CD14-positive monocyte (primary cell): ENCODE data around the gene EXD3. TPM values are rescaled to one million over a fixed set of nuclear protein-coding genes. Genes with fewer than 3 reads are reported as not detected.
"Not testable (repeated sequence)": the region's sequence is repeated elsewhere in the genome, so short reads cannot be mapped to it uniquely, and the experiment has no call there.

Source experiments
- DNase-seq, 3 donors: peaks; one replicate each; pipeline ENCODE4 v3.0.0-alpha.2; 2011 to 2022
- H2AFZ ChIP-seq: 2 replicates; pipeline ENCODE4 v1.6.0; 2012; ENCODE audit warnings: mild to moderate bottlenecking, low read depth, low read length, inconsistent platforms; ENCODE audit not compliant: insufficient read depth, poor library complexity, severe bottlenecking
- H3K27ac ChIP-seq, 2 donors: 1 replicate in 1 of 2; 2 replicates in 1 of 2; pipeline ENCODE4 v1.5.1; 2012 to 2013; ENCODE audit warnings: low read length in 2 of 2, control low read depth in 1 of 2, inconsistent platforms in 1 of 2, low read depth in 1 of 2, mild to moderate bottlenecking in 1 of 2
- H3K27me3 ChIP-seq, 2 donors: one replicate each; pipeline versions ENCODE4 v1.6.0 to v1.6.1; 2011 to 2013; ENCODE audit warnings: low read length in 2 of 2; ENCODE audit not compliant: control insufficient read depth in 2 of 2, insufficient read depth in 2 of 2
- H3K36me3 ChIP-seq, 2 donors: replicated peaks in 1 of 2; 1 replicate in 1 of 2; 2 replicates in 1 of 2; pipeline versions ENCODE4 v1.5.1 to v1.6.1; 2012 to 2013; ENCODE audit warnings: low read length in 2 of 2, control low read depth in 1 of 2, inconsistent platforms in 1 of 2, mild to moderate bottlenecking in 1 of 2; ENCODE audit not compliant: insufficient read depth in 2 of 2, control insufficient read depth in 1 of 2
- H3K4me1 ChIP-seq, 2 donors: 1 replicate in 1 of 2; 2 replicates in 1 of 2; pipeline versions ENCODE4 v1.5.1 to v1.6.1; 2012 to 2013; ENCODE audit warnings: low read length in 2 of 2, control low read depth in 1 of 2, inconsistent platforms in 1 of 2, mild to moderate bottlenecking in 1 of 2, moderate library complexity in 1 of 2; ENCODE audit not compliant: insufficient read depth in 2 of 2, control insufficient read depth in 1 of 2
- H3K4me2 ChIP-seq: replicated peaks from 2 replicates; pipeline ENCODE3; 2012; ENCODE audit warnings: low read length, moderate library complexity, mild to moderate bottlenecking; ENCODE audit not compliant: poor library complexity, severe bottlenecking; ENCODE audit errors: extremely low read depth
- H3K4me3 ChIP-seq, 3 experiments: fragments of 200-600 bp in 1 of 3; sonication (generic) in 1 of 3; replicated peaks in 1 of 3; 1 replicate in 2 of 3; 2 replicates in 1 of 3; pipeline ENCODE4 v1.5.1; 2011 to 2013; ENCODE audit warnings: low read length in 3 of 3, mild to moderate bottlenecking in 3 of 3, control low read depth in 2 of 3, low read depth in 2 of 3, inconsistent platforms in 1 of 3, moderate library complexity in 1 of 3
- H3K79me2 ChIP-seq: 2 replicates; pipeline ENCODE4 v1.6.0; 2012; ENCODE audit warnings: mild to moderate bottlenecking, control low read depth, inconsistent platforms, low read length, moderate library complexity; ENCODE audit not compliant: insufficient read depth
- H3K9ac ChIP-seq: 2 replicates; pipeline ENCODE4 v1.6.0; 2017; ENCODE audit warnings: low read length, mild to moderate bottlenecking; ENCODE audit not compliant: insufficient read depth, poor library complexity, severe bottlenecking
- H3K9me3 ChIP-seq, 2 donors: replicated peaks in 1 of 2; 1 replicate in 1 of 2; 2 replicates in 1 of 2; pipeline versions ENCODE4 v1.5.1 to v1.6.1; 2012 to 2013; ENCODE audit warnings: low read length in 2 of 2, control low read depth in 1 of 2; ENCODE audit not compliant: control insufficient read depth in 1 of 2, insufficient read depth in 1 of 2
- H4K20me1 ChIP-seq: 2 replicates; pipeline ENCODE4 v1.6.0; 2012; ENCODE audit warnings: mild to moderate bottlenecking, low read length, control low read depth, moderate library complexity; ENCODE audit not compliant: insufficient read depth
- H3K27ac Mint-ChIP-seq, 7 donors: one replicate each; pipeline ENCODE4 v1.8.0; 2020; ENCODE audit warnings: mild to moderate bottlenecking in 7 of 7, mixed read lengths in 7 of 7, moderate library complexity in 6 of 7, inconsistent platforms in 2 of 7
- H3K27me3 Mint-ChIP-seq, 3 donors: one replicate each; pipeline ENCODE4 v1.8.0; 2021 to 2022; ENCODE audit warnings: low read depth in 3 of 3, mild to moderate bottlenecking in 3 of 3, mixed read lengths in 3 of 3, moderate library complexity in 3 of 3, inconsistent platforms in 1 of 3
- H3K36me3 Mint-ChIP-seq, 2 donors: one replicate each; pipeline ENCODE4 v1.8.0; 2020; ENCODE audit warnings: mixed read lengths in 2 of 2, inconsistent platforms in 1 of 2, mild to moderate bottlenecking in 1 of 2
- H3K4me1 Mint-ChIP-seq: one replicate; pipeline ENCODE4 v1.8.0; 2020; ENCODE audit warnings: mild to moderate bottlenecking, mixed read lengths
- H3K4me3 Mint-ChIP-seq, 2 donors: one replicate each; pipeline ENCODE4 v1.8.0; 2020; ENCODE audit warnings: mild to moderate bottlenecking in 2 of 2, mixed read lengths in 2 of 2, moderate library complexity in 1 of 2
- H3K9me3 Mint-ChIP-seq, 7 donors: one replicate each; pipeline ENCODE4 v1.8.0; 2020 to 2022; ENCODE audit warnings: mixed read lengths in 7 of 7, mild to moderate bottlenecking in 6 of 7, moderate library complexity in 6 of 7, inconsistent platforms in 2 of 7
- CTCF ChIP-seq: fragments of 200-600 bp; IDR thresholded peaks from one replicate; pipeline ENCODE4 v1.8.0; 2022; ENCODE audit warnings: antibody characterized with exemption, mild to moderate bottlenecking
- WGBS: methylation state at CpG from one replicate; pipeline ENCODE4 v1.1.5; 2013; ENCODE audit warnings: missing lambda C conversion rate; ENCODE audit not compliant: insufficient coverage; 5-methylcytosine and 5-hydroxymethylcytosine counted together
- intact Hi-C, 2 donors: fragments of 100-400 bp; cut with micrococcal nuclease; formaldehyde crosslinking; loops; one replicate each; pipeline versions ENCODE4 v1.15.0 to v1.15.1; 2023
- polyA plus RNA-seq, 3 donors: library from polyadenylated mRNA; depleted of rRNA in 1 of 3; unstranded in 2 of 3; stranded (reverse) in 1 of 3; fragments of 300-500 nt in 2 of 3; fragments of >200 nt in 1 of 3; fragmentation: Illumina TruSeq in 2 of 3; gene quantifications; 1 replicate in 2 of 3; 2 replicates in 1 of 3; pipeline ENCODE4 v1.2.3, GENCODE V29; 2012 to 2021

The EXD3 gene
- polyA plus RNA-seq, 3 donors = 2.0 to 10.8 (median 3.0) TPM

DNA sequence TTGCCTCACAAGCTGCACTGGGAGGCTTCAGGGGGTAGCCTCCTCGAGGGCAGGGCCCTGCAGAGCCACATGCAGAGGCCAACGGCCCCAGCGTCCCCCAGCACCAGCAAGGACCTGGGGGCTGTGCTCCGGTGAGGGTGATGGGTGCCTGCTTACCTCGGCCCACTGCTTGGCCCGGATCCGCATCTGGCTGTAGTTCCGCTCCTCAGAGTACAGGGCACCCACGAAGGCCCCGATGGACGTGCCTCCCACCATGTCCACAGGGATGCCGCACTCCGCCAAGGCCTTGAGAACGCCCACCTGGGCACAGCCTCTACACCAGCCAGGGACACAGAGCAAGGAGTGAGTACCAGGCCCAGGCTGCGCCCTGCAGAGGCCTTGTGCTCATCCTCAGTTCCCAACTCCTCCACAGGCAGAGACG is 44.2 kb upstream of the EXD3 start:
- WGBS = 99% methylated on average over 16 of the region's 16 CpGs
- intact Hi-C loops = loop anchor here in 1 of 2 donors (10.0 kb wide), 1 partner anchor 138 kb away; the partner anchor contains the start of gene ARRDC1
- Mint-ChIP-seq H3K27me3 (peaks cover 14 to 19% (median 14%) of the 10 kb centered on the region in 3 donors), H3K9me3 (peaks cover 0 to 7% (median under 1%) of the 10 kb centered on the region in 7 donors), H3K36me3 (no peaks in the 10 kb centered on the region), H3K4me3 (no peak overlapping the region), H3K27ac (peak overlapping the region in 1 of 7 donors; percentile 63), H3K4me1 (peaks cover 5% of the 10 kb centered on the region)
- Histone ChIP-seq H3K79me2 (no peaks in the 10 kb centered on the region), H3K4me1 (peaks cover 0 to 1% of the 10 kb centered on the region in 2 donors), H3K36me3 (no peaks in the 10 kb centered on the region), H2AFZ (no peak overlapping the region), H3K4me2 (no peak overlapping the region), H4K20me1 (no peaks in the 10 kb centered on the region), H3K27ac (no peak overlapping the region), H3K9me3 (peaks cover 5 to 7% of the 10 kb centered on the region in 2 donors), H3K9ac (no peak overlapping the region), H3K27me3 (peaks cover 0 to 7% of the 10 kb centered on the region in 2 donors), H3K4me3 (no peak overlapping the region)
- TF ChIP-seq CTCF = no peak
- no peak for DNase-seq

DNA sequence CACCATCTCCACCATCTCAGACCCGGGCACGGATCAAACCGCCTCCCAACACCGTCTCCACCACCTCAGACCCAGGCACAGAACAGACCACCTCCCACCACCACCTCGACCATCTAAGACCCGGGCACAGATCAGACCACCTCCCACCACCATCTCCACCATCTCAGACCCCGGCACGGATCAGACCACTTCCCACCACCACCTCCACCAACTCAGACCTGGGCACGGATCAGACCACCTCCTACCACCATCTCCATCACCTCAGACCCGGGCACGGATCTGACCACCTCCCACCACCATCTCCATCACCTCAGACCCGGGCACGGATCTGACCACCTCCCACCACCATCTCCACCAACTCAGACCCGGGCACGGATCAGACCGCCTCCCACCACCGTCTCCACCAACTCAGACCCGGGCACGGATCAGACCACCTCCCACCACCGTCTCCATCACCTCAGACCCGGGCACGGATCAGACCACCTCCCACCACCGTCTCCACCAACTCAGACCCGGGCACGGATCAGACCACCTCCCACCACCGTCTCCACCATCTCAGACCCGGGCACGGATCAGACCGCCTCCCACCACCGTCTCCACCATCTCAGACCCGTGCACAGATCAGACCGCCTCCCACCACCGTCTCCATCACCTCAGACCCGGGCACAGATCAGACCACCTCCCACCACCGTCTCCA is 43.6 kb upstream of the EXD3 start:
- not testable (repeated sequence) for H4K20me1 ChIP-seq, H3K4me1 ChIP-seq, H2AFZ ChIP-seq, H3K4me2 ChIP-seq, DNase-seq, H3K36me3 ChIP-seq, H3K36me3 Mint-ChIP-seq, H3K27ac ChIP-seq, H3K4me1 Mint-ChIP-seq, H3K4me3 ChIP-seq, H3K9ac ChIP-seq, H3K79me2 ChIP-seq
- 97% methylated on average over 31 of the region's 35 CpGs for WGBS
- intact Hi-C loops = loop anchor here in 1 of 2 donors (10.0 kb wide), 1 partner anchor 138 kb away; the partner anchor contains the start of gene ARRDC1
- peak overlapping the region in 1 of 2 donors; percentile 8 for H3K4me3 Mint-ChIP-seq
- peak overlapping the region in 1 of 7 donors; percentile 44 for H3K27ac Mint-ChIP-seq
- Histone ChIP-seq H3K9me3 (peaks cover 11 to 13% of the 10 kb centered on the region in 2 donors), H3K27me3 (peaks cover 0 to 13% of the 10 kb centered on the region in 2 donors)
- H3K27me3 Mint-ChIP-seq = peaks cover 17 to 26% (median 19%) of the 10 kb centered on the region in 3 donors
- peaks cover 0 to 12% (median 7%) of the 10 kb centered on the region in 7 donors for H3K9me3 Mint-ChIP-seq
